H1 (cell line): Measurements from ENCODE around the gene ZMYM4.

ENCODE experiments used
- EZH2 ChIP-seq: fragments of 200-600 bp; sonication (generic); IDR thresholded peaks from 2 replicates; pipeline ENCODE4 v1.7.1; 2012; ENCODE audit warnings: low read depth, mild to moderate bottlenecking, moderate library complexity, low read length, inconsistent platforms; ENCODE audit not compliant: severe bottlenecking
- NRF1 ChIP-seq: IDR thresholded peaks from 2 replicates; pipeline ENCODE4 v1.6.1; 2011; ENCODE audit warnings: mild to moderate bottlenecking, low read depth, low read length, improper control_type of control experiment
- POLR2A ChIP-seq, 2 experiments: IDR thresholded peaks; 1 replicate in 1 of 2; 2 replicates in 1 of 2; pipeline ENCODE4 v1.6.1; 2011; ENCODE audit warnings: low read depth in 2 of 2, low read length in 2 of 2, mild to moderate bottlenecking in 2 of 2; ENCODE audit errors: control extremely low read depth in 1 of 2
- SIN3A ChIP-seq, 2 experiments: IDR thresholded peaks in 1 of 2; conservative IDR thresholded peaks in 1 of 2; 2 replicates each; pipeline ENCODE4 v1.6.1; 2011 to 2012; ENCODE audit warnings: low read length in 2 of 2, improper control_type of control experiment in 1 of 2, low read depth in 1 of 2, mild to moderate bottlenecking in 1 of 2
- SP2 ChIP-seq: IDR thresholded peaks from 2 replicates; pipeline ENCODE4 v1.6.1; 2012; ENCODE audit warnings: mild to moderate bottlenecking, low read length, inconsistent platforms
- TAF1 ChIP-seq: IDR thresholded peaks from 2 replicates; pipeline ENCODE4 v1.6.1; 2011; ENCODE audit warnings: mild to moderate bottlenecking, low read depth, low read length
- TBP ChIP-seq: IDR thresholded peaks from 2 replicates; pipeline ENCODE4 v1.6.1; 2011; ENCODE audit warnings: low read depth, low read length, improper control_type of control experiment
- ZNF274 ChIP-seq: IDR thresholded peaks from 2 replicates; pipeline ENCODE4 v1.7.0; 2012; ENCODE audit warnings: low read length, borderline replicate concordance; ENCODE audit errors: extremely low read depth
- TF ChIP-seq, protein P1 (sequence below), 3 experiments: IDR thresholded peaks; 1 replicate in 2 of 3; 2 replicates in 1 of 3; pipeline versions ENCODE4 v1.5.1 to v1.6.1; 2011; ENCODE audit warnings: low read length in 3 of 3, mild to moderate bottlenecking in 3 of 3, inconsistent platforms in 2 of 3, low read depth in 1 of 3, moderate library complexity in 1 of 3; ENCODE audit not compliant: insufficient read depth in 1 of 3; ENCODE audit errors: control extremely low read depth in 1 of 3
- TF ChIP-seq, protein P2 (sequence below): IDR thresholded peaks from 2 replicates; pipeline ENCODE4 v1.6.1; 2011; ENCODE audit warnings: low read length, improper control_type of control experiment

DNA sequence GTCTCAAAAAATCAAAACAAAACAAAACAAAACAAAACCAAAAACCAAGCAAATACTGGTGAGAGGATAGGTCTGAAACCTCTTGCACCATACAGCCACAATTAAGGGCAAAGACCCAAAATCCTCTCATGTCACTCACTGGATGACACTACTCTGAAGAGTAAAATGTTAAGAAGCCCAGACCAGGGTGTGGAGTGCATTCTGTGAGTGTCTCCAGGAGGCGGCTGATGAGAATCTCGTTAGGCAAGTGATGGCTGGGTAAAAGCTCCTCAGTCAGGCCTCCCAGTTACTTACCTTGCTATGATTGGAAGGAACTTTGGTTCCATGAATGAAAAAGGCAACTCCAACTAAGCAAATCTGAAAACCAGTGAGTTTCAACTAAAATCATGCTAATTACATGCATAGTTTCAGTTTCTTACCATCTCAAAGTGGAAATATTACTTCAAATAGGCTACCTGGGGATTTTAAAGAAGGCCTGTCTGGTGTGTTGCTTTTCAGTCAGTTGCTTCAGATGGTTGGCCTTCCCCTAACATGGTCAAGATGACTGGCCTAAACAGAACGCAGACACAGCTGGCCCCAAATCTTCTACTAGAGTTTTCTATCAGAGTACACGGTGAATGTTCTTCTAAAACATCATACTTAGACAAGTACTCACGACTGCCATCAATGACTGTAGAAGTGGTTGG, 193.6 kb downstream of the ZMYM4 start:
- TF ChIP-seq, protein P1, sequence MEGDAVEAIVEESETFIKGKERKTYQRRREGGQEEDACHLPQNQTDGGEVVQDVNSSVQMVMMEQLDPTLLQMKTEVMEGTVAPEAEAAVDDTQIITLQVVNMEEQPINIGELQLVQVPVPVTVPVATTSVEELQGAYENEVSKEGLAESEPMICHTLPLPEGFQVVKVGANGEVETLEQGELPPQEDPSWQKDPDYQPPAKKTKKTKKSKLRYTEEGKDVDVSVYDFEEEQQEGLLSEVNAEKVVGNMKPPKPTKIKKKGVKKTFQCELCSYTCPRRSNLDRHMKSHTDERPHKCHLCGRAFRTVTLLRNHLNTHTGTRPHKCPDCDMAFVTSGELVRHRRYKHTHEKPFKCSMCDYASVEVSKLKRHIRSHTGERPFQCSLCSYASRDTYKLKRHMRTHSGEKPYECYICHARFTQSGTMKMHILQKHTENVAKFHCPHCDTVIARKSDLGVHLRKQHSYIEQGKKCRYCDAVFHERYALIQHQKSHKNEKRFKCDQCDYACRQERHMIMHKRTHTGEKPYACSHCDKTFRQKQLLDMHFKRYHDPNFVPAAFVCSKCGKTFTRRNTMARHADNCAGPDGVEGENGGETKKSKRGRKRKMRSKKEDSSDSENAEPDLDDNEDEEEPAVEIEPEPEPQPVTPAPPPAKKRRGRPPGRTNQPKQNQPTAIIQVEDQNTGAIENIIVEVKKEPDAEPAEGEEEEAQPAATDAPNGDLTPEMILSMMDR (IDR thresholded peaks at IDR 0.05; ENCODE audit: control extremely low read depth in 1 of 3, insufficient read depth in 1 of 3, low read depth in 1 of 3, low read length in 3 of 3), result no peak
- TF ChIP-seq, protein P2, sequence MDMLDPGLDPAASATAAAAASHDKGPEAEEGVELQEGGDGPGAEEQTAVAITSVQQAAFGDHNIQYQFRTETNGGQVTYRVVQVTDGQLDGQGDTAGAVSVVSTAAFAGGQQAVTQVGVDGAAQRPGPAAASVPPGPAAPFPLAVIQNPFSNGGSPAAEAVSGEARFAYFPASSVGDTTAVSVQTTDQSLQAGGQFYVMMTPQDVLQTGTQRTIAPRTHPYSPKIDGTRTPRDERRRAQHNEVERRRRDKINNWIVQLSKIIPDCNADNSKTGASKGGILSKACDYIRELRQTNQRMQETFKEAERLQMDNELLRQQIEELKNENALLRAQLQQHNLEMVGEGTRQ, result no peak
- TF ChIP-seq POLR2A (IDR thresholded peaks at IDR 0.05; ENCODE audit: control extremely low read depth in 1 of 2, low read depth in 2 of 2, low read length in 2 of 2) (no peak), SIN3A (conservative IDR thresholded peaks at IDR 0.05 in 1 of 2, IDR thresholded peaks at IDR 0.05 in 1 of 2; ENCODE audit: low read depth in 1 of 2, low read length in 2 of 2) (no peak), ZNF274 (no peak), SP2 (no peak), EZH2 (no peak), TBP (no peak), NRF1 (no peak), TAF1 (no peak)
